HG03159 (cell line): ENCODE measurements around the gene TP53TG3C.
"Not testable (repeated sequence)": the region's sequence is repeated elsewhere in the genome, so short reads cannot be mapped to it uniquely, and the experiment has no call there.

Experiments used
- ATAC-seq: cut with Tn5 transposase; IDR thresholded peaks from one replicate; pipeline ENCODE4 v1.9.1; 2021; ENCODE audit warnings: mild to moderate bottlenecking, moderate library complexity; ENCODE audit not compliant: unreplicated experiment

The TP53TG3C gene, protein sequence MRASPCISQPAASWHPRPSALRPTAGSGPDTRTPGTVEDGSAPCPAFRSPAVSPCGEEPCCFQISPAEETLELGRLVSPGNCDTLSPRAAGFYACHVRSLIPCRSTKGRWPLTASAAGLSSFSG

DNA sequence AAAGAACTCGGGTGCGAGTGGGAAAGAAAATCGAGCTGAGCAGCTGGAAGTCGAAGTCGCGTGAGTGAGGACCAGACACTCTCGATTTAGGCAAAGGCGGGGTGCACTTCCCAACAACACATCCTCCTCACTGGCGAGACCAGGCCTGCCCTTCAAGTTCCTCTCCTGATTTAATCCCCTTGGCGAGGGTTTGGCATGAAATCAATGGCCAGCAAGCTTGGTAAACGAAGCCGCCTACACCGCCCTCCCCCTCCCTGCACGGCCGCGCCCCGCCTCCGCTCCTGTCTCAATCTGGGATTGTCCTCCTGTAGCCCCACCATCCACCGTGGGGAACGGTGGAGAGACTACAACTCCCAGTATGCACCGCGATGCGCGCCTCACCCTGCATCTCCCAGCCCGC lies at the start of gene TP53TG3C:
TSS of gene TP53TG3C (plus strand) at position 301 of the 400 bp plus-strand sequence. CDS start at position 369, 68 bp downstream.
- ATAC-seq, result not testable (repeated sequence)
